ENCODE data around the gene TMEM69.
"Not testable (repeated sequence)": the region's sequence is repeated elsewhere in the genome, so short reads cannot be mapped to it uniquely, and the experiment has no call there.

The TMEM69 gene

DNA sequence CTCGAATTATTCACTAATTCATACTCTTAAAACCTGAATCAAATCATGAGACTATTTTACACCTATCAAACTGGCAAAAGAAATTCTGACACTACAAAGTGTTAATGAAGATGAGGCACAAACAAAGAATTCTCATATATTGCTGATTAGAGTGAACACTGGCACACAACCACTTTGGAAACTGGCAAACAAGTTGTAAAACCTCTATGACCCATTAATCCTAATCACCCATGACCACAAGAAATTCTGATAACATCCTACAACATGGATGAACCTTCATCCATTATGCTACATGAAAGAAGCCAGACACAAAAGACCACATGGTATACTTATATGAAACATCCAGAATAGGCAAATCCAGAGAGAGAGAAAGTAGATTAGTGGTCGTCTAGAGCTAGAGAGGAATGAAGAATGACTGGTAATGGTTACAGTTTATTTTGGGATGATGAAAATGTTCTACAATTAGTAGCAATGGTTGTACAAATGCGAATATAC, 10.2 kb upstream of the TMEM69 start:
- in situ Hi-C loops (cut with MboI; ENCODE audit: low sequenced_read_pairs): no loop called here

- in situ Hi-C loops (cut with MboI; ENCODE audit: low sequenced_read_pairs): no loop called here
Measured at GRCh38 chr1:45678489-45678888, 9.5 kb upstream of the TMEM69 start.

DNA sequence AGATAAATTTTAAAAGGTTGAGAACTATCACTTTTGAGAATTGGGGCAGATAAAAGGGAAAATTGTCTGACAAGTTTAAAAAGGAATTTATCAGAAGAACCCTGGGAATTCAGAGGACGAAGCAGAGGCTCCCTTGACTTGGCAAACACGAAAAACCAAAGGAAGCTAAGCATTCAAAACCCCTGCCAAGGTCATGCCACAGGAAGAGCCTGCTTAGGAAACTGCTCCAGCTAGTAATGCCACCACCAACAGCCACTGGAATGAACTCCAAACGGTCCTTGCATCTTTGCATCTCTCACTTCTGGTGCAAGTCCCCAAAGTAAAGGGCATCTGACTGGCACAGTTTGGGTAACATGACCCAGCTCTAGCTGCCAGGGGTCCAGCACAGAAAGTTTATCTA, 8.9 kb upstream of the TMEM69 start:
- in situ Hi-C loops (cut with MboI; ENCODE audit: low sequenced_read_pairs): no loop called here

DNA sequence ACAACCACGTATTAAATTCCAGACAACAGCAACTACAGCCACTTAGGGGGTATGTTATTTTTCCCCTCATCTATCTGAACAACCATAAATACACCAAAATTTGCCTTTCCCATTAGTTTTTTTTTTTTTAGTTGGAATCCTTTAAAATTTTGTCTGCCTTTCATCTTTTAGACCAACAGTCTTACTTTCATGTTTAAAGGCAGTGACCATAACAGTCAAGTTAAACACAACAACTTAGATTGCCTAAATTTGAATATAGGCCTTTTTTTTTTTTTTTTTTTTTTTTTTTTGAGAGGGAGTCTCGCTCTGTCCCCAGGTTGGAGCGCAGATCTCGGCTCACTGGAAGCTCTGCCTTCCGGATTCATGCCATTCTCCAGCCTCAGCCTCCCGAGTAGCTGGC, 5.0 kb upstream of the TMEM69 start:
- in situ Hi-C loops (cut with MboI; ENCODE audit: low sequenced_read_pairs): no loop called here

DNA sequence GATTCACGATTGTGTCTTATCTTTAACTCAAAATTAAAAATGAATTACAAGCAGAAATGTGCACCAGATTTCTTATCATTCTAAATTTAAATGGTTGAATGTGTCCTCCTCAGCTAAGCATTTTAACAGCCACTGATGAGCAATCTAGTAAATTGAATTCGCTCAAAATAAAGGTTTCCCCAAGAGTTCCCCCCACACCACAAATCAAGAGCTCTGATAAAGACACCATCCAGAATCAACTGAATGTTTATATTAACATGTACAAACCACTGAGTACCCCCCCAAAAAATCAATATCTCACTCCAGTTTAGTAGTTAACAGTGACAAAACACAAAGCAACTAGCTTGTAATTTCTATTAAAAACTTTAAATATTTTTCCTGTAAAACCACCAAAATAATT, 3.6 kb upstream of the TMEM69 start:
- in situ Hi-C loops (cut with MboI; ENCODE audit: low sequenced_read_pairs): no loop called here

GRCh38 chr1:45685308-45686014, 2.5 kb upstream of the TMEM69 start:
- in situ Hi-C loops (cut with MboI; ENCODE audit: low sequenced_read_pairs): no loop called here

GRCh38 chr1:45686015-45686287, 2.0 kb upstream of the TMEM69 start:
- in situ Hi-C loops (cut with MboI; ENCODE audit: low sequenced_read_pairs): no loop called here

DNA sequence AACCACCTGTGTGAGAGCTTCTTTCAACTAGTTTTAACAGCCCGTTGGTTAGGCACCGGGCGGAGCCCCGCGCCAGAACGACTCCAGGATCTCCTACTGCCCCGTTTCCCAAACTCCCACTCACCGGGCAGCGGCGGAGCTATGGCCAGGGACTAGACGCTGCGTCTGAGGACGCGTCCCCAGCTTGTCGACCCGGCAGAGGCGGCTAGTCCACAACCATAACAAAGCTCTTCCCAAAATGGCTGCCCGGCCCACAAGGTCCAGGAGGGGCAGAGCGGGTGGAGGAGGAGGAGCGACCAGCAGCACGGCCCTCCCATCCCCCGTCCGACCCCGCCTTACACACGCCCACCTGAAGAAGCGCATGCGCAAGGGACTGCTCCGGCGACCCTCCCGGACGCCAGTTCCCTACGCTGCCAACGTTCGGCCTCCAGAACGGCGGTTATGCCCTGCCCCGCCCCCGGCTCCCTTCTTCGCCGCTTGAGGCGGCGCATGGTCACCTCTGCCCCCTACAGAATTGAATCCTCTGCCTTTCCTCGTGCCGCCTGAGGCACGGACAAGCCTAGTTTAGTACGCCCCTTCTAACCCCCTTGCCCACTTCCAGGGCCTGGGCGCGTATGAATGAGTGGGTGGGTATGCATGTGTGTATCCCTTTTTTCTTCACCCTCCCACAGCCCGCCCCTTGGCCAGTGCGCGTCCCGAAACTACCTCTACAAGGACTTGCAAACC, 1.5 kb upstream of the TMEM69 start, which contains the start of gene GPBP1L1:
Gene GPBP1L1, minus strand, starts transcription at position 246 of the 726 bp plus-strand sequence. CDS start 27,446 bp downstream, outside the sequence.
- in situ Hi-C loops (cut with MboI; ENCODE audit: low sequenced_read_pairs): no loop called here

DNA sequence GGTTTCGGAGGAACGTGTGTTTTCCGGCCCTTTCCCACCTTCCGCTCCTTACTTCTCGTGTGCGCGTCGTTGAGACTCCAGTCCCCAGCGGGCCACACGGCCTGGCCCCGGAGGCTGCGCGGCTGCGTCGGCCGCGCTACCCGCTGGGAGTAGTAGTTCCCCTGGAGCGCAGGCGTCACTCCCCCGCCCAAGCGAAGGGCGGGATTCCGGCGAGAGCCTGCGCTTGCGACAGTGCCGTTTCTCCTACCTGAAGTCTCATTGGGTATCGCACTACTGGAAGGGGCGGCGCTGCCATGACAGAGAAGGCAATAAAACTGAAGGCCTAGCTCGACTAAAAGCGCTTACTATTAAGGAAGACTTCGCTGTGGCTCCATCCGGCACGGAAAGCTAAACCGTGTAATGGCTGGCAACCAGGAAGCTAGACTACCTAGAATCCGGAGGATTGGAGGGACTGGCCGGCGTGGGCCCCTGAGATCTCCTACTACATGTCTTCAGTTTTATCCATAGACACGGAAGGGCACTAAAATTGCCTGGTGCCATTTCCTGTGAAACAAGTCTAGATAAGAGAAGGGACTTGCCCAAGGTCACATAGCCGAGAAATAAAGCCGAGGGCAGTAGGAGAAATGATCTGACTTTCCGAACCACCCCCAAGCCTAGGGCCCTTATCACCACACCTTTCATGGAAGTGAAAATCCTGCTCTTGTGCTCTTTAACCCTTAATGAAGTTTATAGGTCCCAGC, 797 bp upstream of the TMEM69 start:
- in situ Hi-C loops (cut with MboI; ENCODE audit: low sequenced_read_pairs): no loop called here

DNA sequence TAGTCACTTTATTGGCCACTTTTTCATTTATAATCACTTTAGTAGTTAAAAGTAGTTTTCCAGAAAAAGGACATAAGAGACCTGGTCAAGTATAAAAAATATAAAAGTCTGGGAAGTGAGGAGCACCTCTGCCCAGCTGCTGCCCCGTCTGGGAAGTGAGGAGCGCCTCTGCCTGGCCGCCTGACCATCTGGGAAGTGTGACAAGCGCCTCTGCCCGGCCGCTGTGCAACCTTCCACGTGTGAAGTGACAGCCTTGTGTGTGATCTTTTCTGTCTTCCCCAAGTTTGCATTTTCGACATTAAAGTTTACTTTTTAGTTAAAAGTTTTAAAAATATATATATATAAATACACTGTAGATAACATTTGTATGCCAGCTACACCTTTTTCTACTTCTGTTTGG, 5.8 kb downstream of the TMEM69 start:
- in situ Hi-C loops (cut with MboI; ENCODE audit: low sequenced_read_pairs): not testable (repeated sequence)

GRCh38 chr1:45694823-45695222, 6.8 kb downstream of the TMEM69 start:
- in situ Hi-C loops (cut with MboI; ENCODE audit: low sequenced_read_pairs): no loop called here

GRCh38 chr1:45704637-45705036, 16.7 kb downstream of the TMEM69 start:
- in situ Hi-C loops (cut with MboI; ENCODE audit: low sequenced_read_pairs): no loop called here

DNA sequence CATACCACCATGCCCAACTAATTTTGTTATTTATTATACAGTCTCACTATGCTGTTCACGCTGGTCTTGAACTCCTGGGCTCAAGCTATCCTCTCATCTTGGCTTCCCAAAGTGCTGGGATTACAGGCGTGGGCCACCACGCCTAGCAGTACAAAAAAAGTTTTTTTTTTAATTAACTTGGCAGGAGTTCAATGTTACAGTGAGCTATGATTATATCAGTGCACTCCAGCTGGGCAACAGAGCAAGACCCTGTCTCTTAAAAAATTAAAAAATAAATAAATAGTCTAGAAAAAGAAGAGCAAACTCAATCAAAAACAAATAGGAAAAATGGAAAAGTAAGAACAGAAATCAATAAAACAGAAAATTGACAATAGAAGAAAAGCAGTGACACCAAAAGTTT, 25.7 kb downstream of the TMEM69 start:
- in situ Hi-C loops (cut with MboI; ENCODE audit: low sequenced_read_pairs): no loop called here

- in situ Hi-C loops (cut with MboI; ENCODE audit: low sequenced_read_pairs): no loop called here
Measured at GRCh38 chr1:45716700-45717099, 28.7 kb downstream of the TMEM69 start.

DNA sequence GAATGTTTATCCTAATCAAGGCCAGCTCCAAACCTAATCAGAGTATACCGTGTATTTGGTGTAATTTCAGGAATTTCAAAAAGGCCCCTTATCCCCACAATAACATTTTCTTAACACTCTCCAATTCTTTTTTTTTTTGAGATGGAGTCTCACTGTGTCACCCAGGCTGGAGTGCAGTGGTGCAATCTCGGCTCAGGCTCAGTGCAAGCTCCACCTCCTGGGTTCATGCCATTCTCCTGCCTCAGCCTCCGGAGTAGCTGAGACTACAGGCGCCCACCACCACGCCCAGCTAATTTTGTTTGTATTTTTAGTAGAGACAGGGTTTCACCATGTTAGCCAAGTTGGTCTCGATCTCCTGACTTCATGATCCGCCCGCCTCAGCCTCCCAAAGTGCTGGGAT, 29.4 kb downstream of the TMEM69 start:
- in situ Hi-C loops (cut with MboI; ENCODE audit: low sequenced_read_pairs): not testable (repeated sequence)

DNA sequence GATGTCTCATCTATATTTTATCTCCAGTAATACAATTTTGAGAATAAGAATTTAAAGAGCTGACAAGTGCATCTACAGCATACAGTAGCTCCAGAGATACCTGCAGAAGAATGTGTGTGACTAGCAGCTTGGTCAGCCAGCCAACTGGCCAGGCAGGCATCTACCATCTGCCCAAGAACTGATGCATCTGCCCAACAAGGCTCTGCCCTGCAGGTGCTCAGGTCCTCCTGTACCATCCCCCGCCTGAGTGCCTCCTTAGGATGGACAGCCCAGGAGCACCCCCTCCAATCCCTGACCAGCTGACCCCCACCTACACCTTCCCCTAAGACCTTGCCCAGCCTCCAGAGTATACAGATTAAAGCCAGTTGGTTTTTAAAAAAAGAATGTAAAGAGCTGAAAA, 30.3 kb downstream of the TMEM69 start:
- in situ Hi-C loops (cut with MboI; ENCODE audit: low sequenced_read_pairs): no loop called here

- in situ Hi-C loops (cut with MboI; ENCODE audit: low sequenced_read_pairs): no loop called here
Measured at GRCh38 chr1:45721207-45721606, 33.2 kb downstream of the TMEM69 start.

- in situ Hi-C loops (cut with MboI; ENCODE audit: low sequenced_read_pairs): no loop called here
Measured at GRCh38 chr1:45722809-45723208, 34.8 kb downstream of the TMEM69 start.

DNA sequence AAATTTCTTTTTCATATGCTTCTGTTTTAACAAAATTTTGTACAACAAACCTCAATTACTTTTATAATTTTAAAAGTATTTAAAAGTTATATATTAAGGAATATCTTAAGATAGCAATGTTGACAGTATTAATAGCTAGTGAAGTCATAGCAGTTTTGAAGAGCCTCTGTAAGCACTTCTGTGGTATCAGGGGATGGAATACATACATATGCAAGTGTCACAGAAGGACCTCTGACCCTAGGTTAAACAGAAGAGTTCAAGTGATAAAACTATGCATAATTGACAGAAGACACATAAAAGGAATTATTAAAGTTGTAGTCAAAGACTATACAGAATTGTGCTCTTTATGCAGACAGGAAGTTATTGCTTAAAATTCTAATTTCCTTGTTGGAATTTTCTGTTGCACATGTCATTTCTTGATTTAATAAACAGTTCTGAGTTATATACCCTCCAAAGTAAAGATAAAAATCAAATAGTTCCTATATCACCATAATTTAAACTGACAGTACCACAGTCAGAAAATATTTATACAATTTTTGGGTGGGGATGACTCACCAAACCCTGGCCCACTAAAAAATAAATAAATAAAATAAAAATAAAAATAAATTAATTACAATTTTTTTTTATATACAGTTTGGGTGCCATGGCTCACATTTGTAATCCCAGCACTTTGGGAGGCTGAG, 35.4 kb downstream of the TMEM69 start:
- in situ Hi-C loops (cut with MboI; ENCODE audit: low sequenced_read_pairs): no loop called here

DNA sequence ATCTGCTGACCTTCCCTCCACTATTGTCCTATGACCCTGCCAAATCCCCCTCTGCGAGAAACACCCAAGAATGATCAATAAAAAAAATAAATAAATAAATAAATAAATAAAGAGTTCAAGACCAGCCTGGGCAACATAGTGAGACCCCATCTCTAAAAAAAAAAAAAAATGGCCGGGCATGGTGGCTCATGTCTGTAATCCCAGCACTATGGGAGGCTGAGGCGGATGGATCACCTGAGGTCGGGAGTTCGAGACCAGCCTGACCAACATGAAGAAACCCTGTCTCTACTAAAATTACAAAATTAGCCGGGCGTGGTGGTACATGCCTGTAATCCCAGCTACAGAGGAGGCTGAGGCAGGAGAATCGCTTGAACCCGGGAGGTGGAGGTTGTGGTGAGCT, 38.0 kb downstream of the TMEM69 start:
- in situ Hi-C loops (cut with MboI; ENCODE audit: low sequenced_read_pairs): not testable (repeated sequence)

- in situ Hi-C loops (cut with MboI; ENCODE audit: low sequenced_read_pairs): no loop called here
Measured at GRCh38 chr1:45730075-45730779, 42.2 kb downstream of the TMEM69 start.

Measured in hTERT RPE-1 (cell line).